Measurements from ENCODE around the gene MFAP3L. TPM values are rescaled to one million over a fixed set of nuclear protein-coding genes. Genes with fewer than 3 reads are reported as not detected.

MFAP3L gene
- total RNA-seq, 4 donors from 2014 or later, result 5.0 to 9.1 (median 6.4) TPM

DNA sequence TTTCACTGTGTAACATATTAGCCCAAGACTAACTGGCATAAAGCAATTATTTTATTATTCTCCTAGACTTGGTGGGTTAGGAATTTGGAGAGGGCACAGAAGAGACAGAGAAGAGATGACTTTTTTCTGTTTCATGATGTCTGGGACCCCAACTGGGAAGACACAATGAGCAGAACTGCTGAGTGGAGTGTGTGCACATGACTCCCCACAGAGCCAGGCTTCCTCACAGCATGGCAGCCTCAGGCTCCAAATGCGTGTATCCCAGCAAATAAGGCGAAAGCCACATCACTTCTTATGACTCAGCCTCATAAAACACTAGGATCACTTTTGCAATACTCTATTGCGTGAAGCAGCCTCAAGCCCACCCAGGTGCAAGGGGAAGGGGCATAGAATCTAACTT lies 68.4 kb downstream of the MFAP3L start:
- 84% methylated on average over 3 of the region's 3 CpGs for WGBS
- Histone ChIP-seq H3K27ac (replicated peaks in 1 of 4) (no peak overlapping the region), H3K4me1 (no peaks in the 10 kb centered on the region), H3K36me3 (no peaks in the 10 kb centered on the region), H3K4me3 (no peak overlapping the region), H3K9me3 (no peaks in the 10 kb centered on the region), H3K27me3 (peaks cover 0 to 13% (median 0%) of the 10 kb centered on the region in 4 donors)
- DNase-seq (ENCODE audit: extremely low spot score), result no peak
- intact Hi-C loops (cut with DNase I), result no loop called here
- TF ChIP-seq POLR2A (IDR thresholded peaks at IDR 0.05; ENCODE audit: low read depth) (no peak), POLR2AphosphoS5 (IDR thresholded peaks at IDR 0.05) (no peak), EP300 (IDR thresholded peaks at IDR 0.05) (no peak)
- TF ChIP-seq, protein P1, sequence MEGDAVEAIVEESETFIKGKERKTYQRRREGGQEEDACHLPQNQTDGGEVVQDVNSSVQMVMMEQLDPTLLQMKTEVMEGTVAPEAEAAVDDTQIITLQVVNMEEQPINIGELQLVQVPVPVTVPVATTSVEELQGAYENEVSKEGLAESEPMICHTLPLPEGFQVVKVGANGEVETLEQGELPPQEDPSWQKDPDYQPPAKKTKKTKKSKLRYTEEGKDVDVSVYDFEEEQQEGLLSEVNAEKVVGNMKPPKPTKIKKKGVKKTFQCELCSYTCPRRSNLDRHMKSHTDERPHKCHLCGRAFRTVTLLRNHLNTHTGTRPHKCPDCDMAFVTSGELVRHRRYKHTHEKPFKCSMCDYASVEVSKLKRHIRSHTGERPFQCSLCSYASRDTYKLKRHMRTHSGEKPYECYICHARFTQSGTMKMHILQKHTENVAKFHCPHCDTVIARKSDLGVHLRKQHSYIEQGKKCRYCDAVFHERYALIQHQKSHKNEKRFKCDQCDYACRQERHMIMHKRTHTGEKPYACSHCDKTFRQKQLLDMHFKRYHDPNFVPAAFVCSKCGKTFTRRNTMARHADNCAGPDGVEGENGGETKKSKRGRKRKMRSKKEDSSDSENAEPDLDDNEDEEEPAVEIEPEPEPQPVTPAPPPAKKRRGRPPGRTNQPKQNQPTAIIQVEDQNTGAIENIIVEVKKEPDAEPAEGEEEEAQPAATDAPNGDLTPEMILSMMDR (IDR thresholded peaks at IDR 0.05), result no peak

DNA sequence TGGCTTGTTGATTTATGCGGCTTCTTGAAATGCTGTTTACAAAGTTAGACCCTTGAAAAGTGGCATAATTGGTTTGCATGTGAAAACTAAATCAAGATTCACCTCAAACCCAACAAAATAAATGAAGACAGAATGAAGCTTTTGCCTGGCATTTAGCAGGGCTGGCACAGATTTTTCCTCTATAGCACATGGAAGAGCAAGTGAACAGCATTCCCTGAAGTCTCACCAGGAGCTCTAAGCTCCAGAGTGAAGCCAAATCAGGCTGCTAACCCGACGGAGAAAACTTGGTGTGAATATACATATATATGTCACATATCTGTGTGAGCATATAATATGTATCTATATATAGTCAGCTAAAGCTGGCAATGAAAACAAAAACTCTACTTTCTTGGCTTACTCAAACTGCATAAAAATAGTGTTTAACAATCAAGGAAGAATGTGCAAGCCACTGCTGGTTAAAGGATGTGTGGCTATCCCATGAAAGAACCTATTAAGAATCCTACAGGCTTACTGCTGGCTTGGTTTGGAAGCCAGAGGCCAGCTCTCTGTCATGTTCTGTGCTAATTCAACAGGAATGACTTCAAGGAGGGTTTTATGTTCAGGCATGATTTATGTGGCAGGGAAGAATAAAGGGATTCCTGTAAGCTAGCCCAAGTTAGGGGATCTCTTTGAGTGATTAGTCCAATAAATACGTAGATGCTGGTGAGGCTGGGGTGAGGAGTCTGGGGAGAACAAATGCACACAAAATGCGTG lies 69.9 kb downstream of the MFAP3L start:
- H3K4me1 ChIP-seq, result no peaks in the 10 kb centered on the region
- no peak for DNase-seq (ENCODE audit: extremely low spot score)
- no peak overlapping the region for H3K4me3 ChIP-seq
- no peaks in the 10 kb centered on the region for H3K9me3 ChIP-seq
- TF ChIP-seq POLR2AphosphoS5 (IDR thresholded peaks at IDR 0.05) (no peak), EP300 (IDR thresholded peaks at IDR 0.05) (no peak), POLR2A (IDR thresholded peaks at IDR 0.05; ENCODE audit: low read depth) (no peak)
- WGBS, result 71% methylated on average over 5 of the region's 5 CpGs
- no peaks in the 10 kb centered on the region for H3K36me3 ChIP-seq
- intact Hi-C loops (cut with DNase I), result no loop called here
- H3K27me3 ChIP-seq, result peaks cover 0 to 13% (median 0%) of the 10 kb centered on the region in 4 donors
- no peak overlapping the region for H3K27ac ChIP-seq (replicated peaks in 1 of 4)

DNA sequence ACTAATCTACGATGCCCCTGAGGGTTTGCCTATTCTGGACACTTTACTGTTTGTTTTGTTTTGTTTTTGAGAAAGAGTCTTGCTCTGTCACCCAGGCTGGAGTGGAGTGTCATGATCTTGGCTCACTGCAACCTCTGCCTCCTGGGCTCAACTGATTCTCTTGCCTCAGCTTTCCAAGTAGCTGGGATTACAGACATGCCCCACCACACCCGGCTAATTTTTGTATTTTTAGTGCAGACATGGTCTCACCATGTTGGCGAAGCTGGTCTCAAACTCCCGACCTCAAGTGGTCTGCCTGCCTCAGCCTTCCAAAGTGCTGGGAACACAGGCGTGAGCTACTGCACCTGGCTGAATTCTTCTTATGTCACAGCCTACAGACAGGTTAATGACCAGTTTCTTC lies 70.7 kb downstream of the MFAP3L start:
- Histone ChIP-seq H3K9me3 (no peaks in the 10 kb centered on the region), H3K4me3 (no peak overlapping the region), H3K27ac (replicated peaks in 1 of 4) (no peak overlapping the region), H3K4me1 (no peaks in the 10 kb centered on the region), H3K27me3 (peaks cover 0 to 16% (median 0%) of the 10 kb centered on the region in 4 donors), H3K36me3 (no peaks in the 10 kb centered on the region)
- DNase-seq (ENCODE audit: extremely low spot score), result no peak
- intact Hi-C loops (cut with DNase I), result no loop called here
- 86% methylated on average over 5 of the region's 5 CpGs for WGBS
- no peak for TF ChIP-seq POLR2A (IDR thresholded peaks at IDR 0.05; ENCODE audit: low read depth)
- no peak for TF ChIP-seq POLR2AphosphoS5 (IDR thresholded peaks at IDR 0.05)
- TF ChIP-seq, protein P1 (IDR thresholded peaks at IDR 0.05), result no peak

DNA sequence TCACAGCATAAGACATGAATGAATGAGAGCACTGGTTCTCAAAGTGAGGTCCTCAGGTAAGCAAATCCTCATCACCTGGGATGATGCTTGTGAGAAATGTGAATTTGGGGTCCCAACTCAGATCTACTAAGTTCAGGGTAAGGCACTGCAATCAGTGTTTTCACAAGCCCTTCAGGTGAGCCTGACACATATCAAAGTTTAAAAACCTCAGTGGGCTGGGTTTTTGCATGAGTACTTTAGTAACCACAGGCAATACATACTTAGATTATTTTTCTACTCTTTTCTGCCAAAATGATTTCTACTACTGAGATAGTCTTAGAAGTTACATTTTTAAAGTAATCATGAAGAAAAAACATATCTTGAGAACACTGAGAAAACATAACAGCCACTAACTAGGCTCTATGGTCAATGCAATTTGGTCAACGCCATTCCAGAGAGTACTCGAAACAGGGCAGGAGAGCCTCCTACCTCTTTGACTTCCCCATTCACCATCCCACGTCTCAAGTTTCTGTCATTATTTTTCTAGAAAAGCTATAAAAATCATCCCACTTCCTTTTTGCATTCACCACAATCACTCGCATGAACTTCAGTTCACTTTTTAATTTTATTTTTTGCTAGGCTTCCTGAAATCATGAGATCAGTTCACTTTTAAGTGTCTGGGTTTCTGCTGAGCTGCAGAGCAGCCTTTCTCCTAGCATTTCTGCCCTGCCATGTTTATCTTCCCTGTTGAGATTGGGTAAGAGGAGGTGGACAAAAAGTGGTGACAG lies 73.8 kb downstream of the MFAP3L start:
- no peaks in the 10 kb centered on the region for H3K9me3 ChIP-seq

More for the DNA sequence above, 73.8 kb downstream of the MFAP3L start:
- TF ChIP-seq POLR2AphosphoS5 (IDR thresholded peaks at IDR 0.05) (no peak), POLR2A (IDR thresholded peaks at IDR 0.05; ENCODE audit: low read depth) (no peak), EP300 (IDR thresholded peaks at IDR 0.05) (no peak)
- TF ChIP-seq, protein P1 (IDR thresholded peaks at IDR 0.05), result no peak
- H3K4me1 ChIP-seq, result no peaks in the 10 kb centered on the region
- intact Hi-C loops (cut with DNase I), result no loop called here
- DNase-seq (ENCODE audit: extremely low spot score), result no peak
- H3K27ac ChIP-seq (replicated peaks in 1 of 4), result no peak overlapping the region
- WGBS, result 71% methylated on average over 4 of the region's 4 CpGs
- H3K4me3 ChIP-seq, result no peak overlapping the region
- peaks cover 0 to 19% (median 0%) of the 10 kb centered on the region in 4 donors for H3K27me3 ChIP-seq
- H3K36me3 ChIP-seq, result no peaks in the 10 kb centered on the region
